ENCODE data around the gene KRTAP21-2. TPM values are rescaled to one million over a fixed set of nuclear protein-coding genes. Genes with fewer than 3 reads are reported as not detected.

Gene KRTAP21-2
- total RNA-seq, 4 donors from 2014 or later: not detected

GRCh38 chr21:30740462-30740861, 6.6 kb downstream of the KRTAP21-2 start:
- no peak for TF ChIP-seq CTCF (IDR thresholded peaks at IDR 0.05; ENCODE audit: low read depth)

- no peak for TF ChIP-seq CTCF (IDR thresholded peaks at IDR 0.05; ENCODE audit: low read depth)
These were observed 14.0 kb downstream of the KRTAP21-2 start for GRCh38 chr21:30733026-30733425.

- no peak for TF ChIP-seq CTCF (IDR thresholded peaks at IDR 0.05; ENCODE audit: low read depth)
These were observed 20.3 kb downstream of the KRTAP21-2 start for GRCh38 chr21:30726726-30727125.

GRCh38 chr21:30719401-30719800, 27.7 kb downstream of the KRTAP21-2 start:
- TF ChIP-seq CTCF (IDR thresholded peaks at IDR 0.05; ENCODE audit: low read depth): no peak

- no peak for TF ChIP-seq CTCF (IDR thresholded peaks at IDR 0.05; ENCODE audit: low read depth)
These were observed 28.7 kb downstream of the KRTAP21-2 start, which contains the start of gene KRTAP21-3 for GRCh38 chr21:30718239-30718909. Gene KRTAP21-3 (minus strand): TSS chr21:30718777. CDS start chr21:30718759, 18 bp downstream.

GRCh38 chr21:30717105-30717504, 30.0 kb downstream of the KRTAP21-2 start:
- TF ChIP-seq CTCF (IDR thresholded peaks at IDR 0.05; ENCODE audit: low read depth): no peak

GRCh38 chr21:30714946-30715345, 32.1 kb downstream of the KRTAP21-2 start:
- no peak for TF ChIP-seq CTCF (IDR thresholded peaks at IDR 0.05; ENCODE audit: low read depth)

Data from subcutaneous adipose tissue (tissue), 4 donors.